GM21515 (cell line): ENCODE data around the gene DOCK11.
A peak's percentile ranks its signal among the peaks of the same experiment; 100 is the strongest.

Source experiments
- ATAC-seq: cut with Tn5 transposase; IDR thresholded peaks from one replicate; pipeline ENCODE4 v1.9.1; 2021; ENCODE audit not compliant: unreplicated experiment

The DOCK11 gene

GRCh38 chrX:118626346-118626745 is 130.7 kb downstream of the DOCK11 start:
- no peak for ATAC-seq

- no peak for ATAC-seq
Measured at GRCh38 chrX:118627084-118627758, 131.6 kb downstream of the DOCK11 start.

- no peak for ATAC-seq
Measured at GRCh38 chrX:118630848-118631247, 135.2 kb downstream of the DOCK11 start.

- ATAC-seq, result no peak
Measured at GRCh38 chrX:118631586-118631985, 136.0 kb downstream of the DOCK11 start.

GRCh38 chrX:118632862-118633261 is 137.2 kb downstream of the DOCK11 start:
- peak; percentile 56 for ATAC-seq

- no peak for ATAC-seq
Measured at GRCh38 chrX:118633530-118633929, 137.9 kb downstream of the DOCK11 start.

- ATAC-seq, result no peak
Measured at GRCh38 chrX:118634336-118634735, 138.7 kb downstream of the DOCK11 start.

- no peak for ATAC-seq
Measured at GRCh38 chrX:118637997-118638396, 142.4 kb downstream of the DOCK11 start.

GRCh38 chrX:118644378-118644777 is 148.8 kb downstream of the DOCK11 start:
- no peak for ATAC-seq

- no peak for ATAC-seq
Measured at GRCh38 chrX:118652717-118653116, 157.1 kb downstream of the DOCK11 start.

GRCh38 chrX:118654331-118654730 is 158.7 kb downstream of the DOCK11 start:
- ATAC-seq, result no peak

GRCh38 chrX:118655561-118656246 is 160.1 kb downstream of the DOCK11 start:
- no peak for ATAC-seq

GRCh38 chrX:118657413-118657812 is 161.8 kb downstream of the DOCK11 start:
- no peak for ATAC-seq

GRCh38 chrX:118660085-118660484 is 164.5 kb downstream of the DOCK11 start:
- ATAC-seq, result no peak

GRCh38 chrX:118665204-118665603 is 169.6 kb downstream of the DOCK11 start:
- ATAC-seq, result no peak

GRCh38 chrX:118666521-118666920 is 170.9 kb downstream of the DOCK11 start:
- ATAC-seq, result no peak

GRCh38 chrX:118669435-118669834 is 173.8 kb downstream of the DOCK11 start:
- ATAC-seq, result no peak

- no peak for ATAC-seq
Measured at GRCh38 chrX:118675326-118675965, 179.8 kb downstream of the DOCK11 start.

GRCh38 chrX:118675966-118676349 is 180.3 kb downstream of the DOCK11 start:
- no peak for ATAC-seq

- no peak for ATAC-seq
Measured at GRCh38 chrX:118677318-118677717, 181.7 kb downstream of the DOCK11 start.

GRCh38 chrX:118679290-118679689 is 183.7 kb downstream of the DOCK11 start:
- no peak for ATAC-seq
